SU-DHL-6 (cell line): ENCODE measurements around the gene TIPIN.

ENCODE experiments used
- H2AFZ ChIP-seq: fragments of 200-600 bp; sonication (generic); 2 replicates; pipeline ENCODE4 v1.6.1; 2014; ENCODE audit warnings: low read depth, mild to moderate bottlenecking, moderate library complexity, mixed read lengths, antibody characterized with exemption, low read length; ENCODE audit not compliant: severe bottlenecking
- H3F3A ChIP-seq: fragments of 200-600 bp; shearing (Covaris generic); 2 replicates; pipeline ENCODE4 v1.6.0; 2016; ENCODE audit warnings: antibody characterized with exemption, mild to moderate bottlenecking; ENCODE audit not compliant: insufficient read depth
- H3K27ac ChIP-seq: fragments of 200-600 bp; sonication (generic); 2 replicates; pipeline ENCODE4 v1.5.1; 2016; ENCODE audit warnings: low read depth, mild to moderate bottlenecking, low read length, moderate library complexity, mixed read lengths
- H3K27me3 ChIP-seq: fragments of 200-600 bp; sonication (generic), shearing (Covaris generic); 2 replicates; pipeline ENCODE4 v1.6.0; 2014; ENCODE audit warnings: mild to moderate bottlenecking, low read length
- H3K36me3 ChIP-seq: fragments of 200-600 bp; sonication (generic); 2 replicates; pipeline ENCODE4 v1.6.1; 2014; ENCODE audit warnings: mild to moderate bottlenecking, low read length, mixed read lengths
- H3K4me2 ChIP-seq: fragments of 300-600, 200-600 bp; shearing (Covaris generic), sonication (generic); 2 replicates; pipeline ENCODE4 v1.6.0; 2014; ENCODE audit warnings: low read length, low read depth, mild to moderate bottlenecking; ENCODE audit not compliant: poor library complexity, severe bottlenecking
- H3K4me3 ChIP-seq: fragments of 200-600 bp; sonication (generic); 2 replicates; pipeline ENCODE4 v1.5.1; 2014; ENCODE audit warnings: antibody characterized with exemption, low read length, mild to moderate bottlenecking, mixed read lengths; ENCODE audit not compliant: insufficient read depth, poor library complexity, severe bottlenecking
- H3K79me2 ChIP-seq: fragments of 200-600 bp; sonication (generic); 2 replicates; pipeline ENCODE4 v1.6.1; 2014; ENCODE audit warnings: mild to moderate bottlenecking, low read length, moderate library complexity; ENCODE audit not compliant: insufficient read depth
- H3K9ac ChIP-seq: fragments of 200-600 bp; sonication (generic); 2 replicates; pipeline ENCODE4 v1.7.0; 2014; ENCODE audit warnings: mild to moderate bottlenecking, low read length
- H3K9me2 ChIP-seq: fragments of 200-600 bp; sonication (generic); replicated peaks from 2 replicates; pipeline ENCODE4 v1.6.1; 2014; ENCODE audit warnings: low read length; ENCODE audit not compliant: insufficient read depth
- H3K9me3 ChIP-seq: fragments of 200-600 bp; sonication (generic); 2 replicates; pipeline ENCODE4 v1.6.1; 2014; ENCODE audit warnings: low read length, mixed read lengths; ENCODE audit not compliant: insufficient read depth
- H4K20me1 ChIP-seq: fragments of 200-600 bp; sonication (generic); 2 replicates; pipeline ENCODE4 v1.6.1; 2014; ENCODE audit warnings: low read depth, mild to moderate bottlenecking, antibody characterized with exemption, low read length, moderate library complexity, mixed read lengths
- EZH2phosphoT487 ChIP-seq: fragments of 200-600 bp; sonication (generic), shearing (Covaris generic); conservative IDR thresholded peaks from 2 replicates; pipeline ENCODE4 v1.6.1; 2018; ENCODE audit warnings: mild to moderate bottlenecking, antibody characterized with exemption, low read length, moderate library complexity, mixed read lengths
- TF ChIP-seq, protein P1 (sequence below): fragments of 200-600 bp; sonication (generic); IDR thresholded peaks from one replicate; pipeline ENCODE4 v1.5.1; 2017; ENCODE audit warnings: antibody characterized with exemption, mild to moderate bottlenecking, low read length, moderate library complexity; ENCODE audit not compliant: insufficient read depth, poor library complexity, severe bottlenecking

TIPIN gene

GRCh38 chr15:66298803-66299251 is 57.7 kb downstream of the TIPIN start:
- Histone ChIP-seq H3K36me3 (no peaks in the 10 kb centered on the region), H3K79me2 (peaks cover 31% of the 10 kb centered on the region), H3F3A (peaks cover 15% of the 10 kb centered on the region), H3K4me2 (no peak overlapping the region), H3K9ac (no peak overlapping the region), H3K9me2 (no peaks in the 10 kb centered on the region), H4K20me1 (no peaks in the 10 kb centered on the region), H3K27ac (no peak overlapping the region), H2AFZ (no peak overlapping the region), H3K9me3 (no peaks in the 10 kb centered on the region), H3K4me3 (no peak overlapping the region), H3K27me3 (no peaks in the 10 kb centered on the region)
- TF ChIP-seq EZH2phosphoT487 = no peak
- TF ChIP-seq, protein P1, sequence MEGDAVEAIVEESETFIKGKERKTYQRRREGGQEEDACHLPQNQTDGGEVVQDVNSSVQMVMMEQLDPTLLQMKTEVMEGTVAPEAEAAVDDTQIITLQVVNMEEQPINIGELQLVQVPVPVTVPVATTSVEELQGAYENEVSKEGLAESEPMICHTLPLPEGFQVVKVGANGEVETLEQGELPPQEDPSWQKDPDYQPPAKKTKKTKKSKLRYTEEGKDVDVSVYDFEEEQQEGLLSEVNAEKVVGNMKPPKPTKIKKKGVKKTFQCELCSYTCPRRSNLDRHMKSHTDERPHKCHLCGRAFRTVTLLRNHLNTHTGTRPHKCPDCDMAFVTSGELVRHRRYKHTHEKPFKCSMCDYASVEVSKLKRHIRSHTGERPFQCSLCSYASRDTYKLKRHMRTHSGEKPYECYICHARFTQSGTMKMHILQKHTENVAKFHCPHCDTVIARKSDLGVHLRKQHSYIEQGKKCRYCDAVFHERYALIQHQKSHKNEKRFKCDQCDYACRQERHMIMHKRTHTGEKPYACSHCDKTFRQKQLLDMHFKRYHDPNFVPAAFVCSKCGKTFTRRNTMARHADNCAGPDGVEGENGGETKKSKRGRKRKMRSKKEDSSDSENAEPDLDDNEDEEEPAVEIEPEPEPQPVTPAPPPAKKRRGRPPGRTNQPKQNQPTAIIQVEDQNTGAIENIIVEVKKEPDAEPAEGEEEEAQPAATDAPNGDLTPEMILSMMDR = no peak

DNA sequence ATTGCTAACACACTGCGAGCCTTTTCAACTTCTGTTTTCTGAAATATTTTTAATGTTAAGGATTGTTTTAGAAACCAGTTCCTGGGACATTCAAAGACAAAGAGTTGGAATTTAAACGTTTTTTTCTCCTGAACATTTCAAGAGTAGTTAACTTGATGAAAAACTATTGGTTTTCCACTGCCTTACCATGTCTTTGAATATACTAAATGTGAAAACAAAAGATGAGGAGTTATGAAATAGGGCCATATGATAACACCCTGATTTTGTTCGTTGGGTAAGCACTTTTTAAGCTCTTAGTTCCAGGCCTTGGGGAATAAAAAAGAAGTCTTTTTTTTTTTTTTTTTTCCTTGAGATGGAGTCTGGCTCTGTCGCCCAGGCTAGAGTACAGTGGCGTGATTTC is 60.3 kb downstream of the TIPIN start:
- no peaks in the 10 kb centered on the region for H3K36me3 ChIP-seq
- H3K9me2 ChIP-seq = no peaks in the 10 kb centered on the region
- H4K20me1 ChIP-seq = no peaks in the 10 kb centered on the region
- H3K27me3 ChIP-seq = no peaks in the 10 kb centered on the region
- H3K4me3 ChIP-seq = no peak overlapping the region
- TF ChIP-seq EZH2phosphoT487 = no peak
- TF ChIP-seq, protein P1 = no peak
- no peaks in the 10 kb centered on the region for H3K9me3 ChIP-seq
- H3K79me2 ChIP-seq = peaks cover 31% of the 10 kb centered on the region
- peaks cover 15% of the 10 kb centered on the region for H3F3A ChIP-seq
- H3K4me2 ChIP-seq = peak overlapping the region; percentile 88
- no peak overlapping the region for H3K27ac ChIP-seq
- H2AFZ ChIP-seq = no peak overlapping the region
- H3K9ac ChIP-seq = no peak overlapping the region; the same call in 1 of the 2 replicates

- no peaks in the 10 kb centered on the region for H3K9me3 ChIP-seq
- H3K9ac ChIP-seq = peak overlapping the region; percentile 82
- no peaks in the 10 kb centered on the region for H3K27me3 ChIP-seq
- H3K36me3 ChIP-seq = no peaks in the 10 kb centered on the region
- H3K9me2 ChIP-seq = no peaks in the 10 kb centered on the region
- peaks cover 15% of the 10 kb centered on the region for H3F3A ChIP-seq
- H3K4me2 ChIP-seq = peak overlapping the region; percentile 88
- no peak for TF ChIP-seq EZH2phosphoT487
- TF ChIP-seq, protein P1 = no peak
- peaks cover 31% of the 10 kb centered on the region for H3K79me2 ChIP-seq
- H3K27ac ChIP-seq = peak overlapping the region; percentile 89
- no peaks in the 10 kb centered on the region for H4K20me1 ChIP-seq
- H3K4me3 ChIP-seq = peak overlapping the region; percentile 69
- H2AFZ ChIP-seq = peak overlapping the region; percentile 18
Observed at GRCh38 chr15:66294932-66295235, 61.6 kb downstream of the TIPIN start.
